IgD-negative memory B cell (primary cell): ENCODE results near the gene PBX1. TPM values are rescaled to one million over a fixed set of nuclear protein-coding genes. Genes with fewer than 3 reads are reported as not detected.

Source experiments
- H3K27ac Mint-ChIP-seq, 3 donors: one replicate each; pipeline ENCODE4 v1.8.0; 2020 to 2022; ENCODE audit warnings: mild to moderate bottlenecking in 3 of 3, mixed read lengths in 3 of 3, moderate library complexity in 1 of 3
- H3K27me3 Mint-ChIP-seq: one replicate; pipeline ENCODE4 v1.8.0; 2021; ENCODE audit warnings: mixed read lengths
- H3K36me3 Mint-ChIP-seq: one replicate; pipeline ENCODE4 v1.8.0; 2020; ENCODE audit warnings: mild to moderate bottlenecking, mixed read lengths
- H3K4me1 Mint-ChIP-seq, 3 donors: one replicate each; pipeline ENCODE4 v1.8.0; 2020 to 2022; ENCODE audit warnings: mixed read lengths in 3 of 3, mild to moderate bottlenecking in 1 of 3
- H3K4me3 Mint-ChIP-seq, 4 donors: one replicate each; pipeline ENCODE4 v1.8.0; 2020 to 2022; ENCODE audit warnings: mild to moderate bottlenecking in 4 of 4, mixed read lengths in 4 of 4, moderate library complexity in 3 of 4
- H3K9me3 Mint-ChIP-seq, 3 donors: one replicate each; pipeline ENCODE4 v1.8.0; 2020 to 2021; ENCODE audit warnings: mixed read lengths in 3 of 3, mild to moderate bottlenecking in 1 of 3
- polyA plus RNA-seq: library from polyadenylated mRNA; unstranded; fragments of 300-500 nt; fragmentation: Illumina TruSeq; gene quantifications from one replicate; pipeline ENCODE4 v1.2.3, GENCODE V29; 2021

The PBX1 gene
- polyA plus RNA-seq, 1 donor from 2014 or later: 0.34 TPM

DNA sequence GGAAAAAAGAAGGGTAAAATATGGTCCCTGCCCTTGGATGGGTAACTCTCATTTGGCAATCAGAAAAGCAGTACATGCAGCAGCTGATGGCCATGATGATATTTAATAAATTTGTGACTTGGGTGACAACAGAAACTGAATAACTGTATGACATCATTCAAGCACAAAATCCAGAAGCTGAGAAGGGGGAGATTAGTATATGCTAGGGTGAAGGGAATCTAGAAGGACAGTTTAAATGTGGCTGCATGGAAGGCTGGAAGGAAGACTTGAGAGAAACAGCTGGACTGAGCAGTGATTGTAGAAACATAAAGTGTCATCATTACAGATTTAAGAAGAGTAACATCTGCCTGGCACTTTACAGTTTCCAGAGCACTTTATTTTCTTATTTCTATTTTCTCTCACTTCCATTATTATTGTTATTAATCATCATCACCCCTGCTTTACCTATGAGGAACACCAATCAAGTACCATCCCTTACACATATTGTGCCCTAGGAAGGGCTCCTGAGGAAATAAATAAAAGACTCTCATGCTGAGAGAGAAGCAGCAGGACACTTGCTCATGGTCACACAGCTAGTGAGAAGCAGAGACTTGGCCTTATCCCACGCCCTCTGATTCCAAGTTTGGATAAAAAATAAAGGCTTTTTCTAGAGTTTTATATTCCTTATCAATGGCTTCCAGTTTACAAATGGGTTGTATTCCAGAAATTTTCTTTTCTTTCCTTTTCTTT is 207.2 kb downstream of the PBX1 start:
- no peaks in the 10 kb centered on the region for H3K4me1 Mint-ChIP-seq
- no peaks in the 10 kb centered on the region for H3K36me3 Mint-ChIP-seq
- peaks cover 5% of the 10 kb centered on the region for H3K27me3 Mint-ChIP-seq
- no peak overlapping the region for H3K27ac Mint-ChIP-seq
- peaks cover 0 to 3% (median 0%) of the 10 kb centered on the region in 3 donors for H3K9me3 Mint-ChIP-seq
- no peak overlapping the region for H3K4me3 Mint-ChIP-seq

GRCh38 chr1:164767752-164768402 is 208.9 kb downstream of the PBX1 start:
- no peaks in the 10 kb centered on the region for H3K4me1 Mint-ChIP-seq
- no peaks in the 10 kb centered on the region for H3K9me3 Mint-ChIP-seq
- H3K27ac Mint-ChIP-seq: peak overlapping the region in 1 of 3 donors; percentile 27
- H3K4me3 Mint-ChIP-seq: no peak overlapping the region
- H3K36me3 Mint-ChIP-seq: no peaks in the 10 kb centered on the region
- peaks cover 5% of the 10 kb centered on the region for H3K27me3 Mint-ChIP-seq

DNA sequence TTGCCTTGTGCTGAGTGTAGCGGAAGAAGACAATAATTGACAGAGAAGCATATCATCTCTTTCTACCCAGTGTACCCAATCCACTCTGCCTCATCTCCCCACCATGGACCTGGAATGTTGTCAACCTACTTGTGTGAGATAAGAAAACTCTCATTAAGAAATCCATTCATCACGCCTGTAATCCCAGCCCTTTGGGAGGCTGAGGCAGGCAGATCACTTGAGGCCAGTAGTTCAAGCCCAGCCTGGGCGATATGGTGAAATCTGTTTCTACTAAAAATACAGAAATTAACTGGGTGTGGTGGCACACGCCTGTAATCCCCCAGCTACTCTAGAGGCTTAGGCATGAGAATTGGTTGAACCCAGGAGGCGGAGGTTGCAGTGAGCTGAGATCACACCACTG is 209.6 kb downstream of the PBX1 start:
- H3K36me3 Mint-ChIP-seq: no peaks in the 10 kb centered on the region
- peak overlapping the region in 1 of 4 donors; percentile 54 for H3K4me3 Mint-ChIP-seq
- H3K27me3 Mint-ChIP-seq: peaks cover 5% of the 10 kb centered on the region
- peak overlapping the region in 1 of 3 donors; percentile 27 for H3K27ac Mint-ChIP-seq
- H3K4me1 Mint-ChIP-seq: no peaks in the 10 kb centered on the region
- H3K9me3 Mint-ChIP-seq: no peaks in the 10 kb centered on the region

DNA sequence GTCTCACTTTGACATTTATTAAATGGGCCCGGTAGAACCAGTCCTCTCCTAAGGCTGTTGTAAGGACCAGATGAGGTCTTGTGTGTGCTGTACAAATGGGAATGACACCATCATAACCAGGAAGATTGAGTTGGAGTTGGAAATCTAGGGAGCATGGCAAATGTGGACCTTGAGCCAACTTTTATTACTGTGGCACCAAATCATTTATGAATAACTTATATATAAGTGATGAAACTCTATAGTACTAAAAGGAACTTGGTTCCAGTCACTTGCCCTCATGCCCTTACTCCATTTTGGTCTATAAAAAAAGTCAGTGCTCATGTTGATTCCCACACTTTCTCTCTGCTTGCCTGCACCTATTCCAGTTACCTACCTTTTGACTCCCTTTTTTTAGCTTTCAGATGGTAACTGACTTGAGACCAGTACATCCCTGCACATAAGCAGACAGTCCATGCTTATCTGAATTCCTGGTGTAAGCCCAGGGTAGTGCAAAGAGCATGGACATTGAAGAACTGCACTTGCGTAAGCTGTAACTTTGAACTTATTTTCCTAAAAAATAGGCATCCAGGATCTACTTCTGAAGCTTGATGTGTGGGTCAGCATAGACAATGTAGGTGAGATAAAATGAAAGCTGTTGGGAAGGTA is 210.6 kb downstream of the PBX1 start:
- no peaks in the 10 kb centered on the region for H3K36me3 Mint-ChIP-seq
- no peaks in the 10 kb centered on the region for H3K4me1 Mint-ChIP-seq
- H3K27me3 Mint-ChIP-seq: peaks cover 5% of the 10 kb centered on the region
- no peak overlapping the region for H3K27ac Mint-ChIP-seq
- no peak overlapping the region for H3K4me3 Mint-ChIP-seq
- no peaks in the 10 kb centered on the region for H3K9me3 Mint-ChIP-seq

DNA sequence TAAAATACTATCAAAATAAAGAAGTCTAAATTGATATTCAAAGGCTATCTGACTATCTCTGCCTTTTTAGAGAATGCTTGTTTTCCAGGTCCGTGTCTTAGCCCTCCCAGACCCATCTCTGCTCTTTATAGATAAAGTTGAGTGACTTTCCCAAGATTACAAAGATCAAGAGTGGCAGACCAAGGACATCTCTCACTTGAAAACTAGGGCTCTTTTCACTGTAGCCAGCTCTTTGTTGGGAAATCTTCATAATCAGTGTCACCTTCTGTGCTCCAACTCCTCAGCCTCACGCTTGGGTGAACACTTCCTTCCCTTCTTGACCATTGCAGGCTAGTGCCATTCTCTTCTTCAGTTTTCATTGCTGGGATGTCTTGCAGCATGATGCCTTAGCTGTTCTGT is 211.1 kb downstream of the PBX1 start:
- H3K9me3 Mint-ChIP-seq: no peaks in the 10 kb centered on the region
- H3K36me3 Mint-ChIP-seq: no peaks in the 10 kb centered on the region
- H3K4me1 Mint-ChIP-seq: peaks cover 0 to 2% (median 0%) of the 10 kb centered on the region in 3 donors

DNA sequence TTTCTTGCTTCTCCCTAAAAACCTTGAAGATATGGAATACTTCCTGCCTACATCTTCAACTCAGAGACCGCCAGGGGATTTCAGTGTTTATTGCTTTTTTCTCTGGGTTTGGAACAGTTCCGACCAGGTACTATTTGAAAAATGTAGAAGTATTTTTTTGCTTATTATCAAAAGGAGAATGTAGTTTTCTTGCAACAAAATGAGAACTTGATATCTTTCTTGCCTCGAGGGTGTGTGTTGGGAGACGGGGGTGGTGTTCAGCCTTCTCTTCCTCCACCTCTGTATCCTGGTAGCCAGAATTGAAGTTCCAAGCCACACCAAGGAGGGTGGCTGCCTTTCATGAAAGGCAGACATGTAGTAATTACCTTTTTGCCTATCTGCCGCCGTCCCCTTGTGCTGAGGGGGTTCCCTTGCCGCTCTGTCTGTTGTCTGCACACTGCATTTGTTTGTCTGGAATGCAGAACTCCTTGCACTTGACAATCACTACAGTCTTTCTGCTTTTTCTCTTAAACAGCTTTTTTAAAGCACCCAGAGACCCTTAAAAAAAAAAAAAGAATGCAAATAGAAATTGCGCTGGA is 212.1 kb downstream of the PBX1 start:
- Mint-ChIP-seq H3K27ac (no peak overlapping the region), H3K36me3 (no peaks in the 10 kb centered on the region), H3K4me3 (no peak overlapping the region), H3K27me3 (no peaks in the 10 kb centered on the region), H3K4me1 (peaks cover 0 to 2% (median 0%) of the 10 kb centered on the region in 3 donors), H3K9me3 (no peaks in the 10 kb centered on the region)

More for the DNA sequence above, 211.1 kb downstream of the PBX1 start:
- Mint-ChIP-seq H3K4me3 (no peak overlapping the region), H3K27ac (no peak overlapping the region), H3K27me3 (peaks cover 2% of the 10 kb centered on the region)

DNA sequence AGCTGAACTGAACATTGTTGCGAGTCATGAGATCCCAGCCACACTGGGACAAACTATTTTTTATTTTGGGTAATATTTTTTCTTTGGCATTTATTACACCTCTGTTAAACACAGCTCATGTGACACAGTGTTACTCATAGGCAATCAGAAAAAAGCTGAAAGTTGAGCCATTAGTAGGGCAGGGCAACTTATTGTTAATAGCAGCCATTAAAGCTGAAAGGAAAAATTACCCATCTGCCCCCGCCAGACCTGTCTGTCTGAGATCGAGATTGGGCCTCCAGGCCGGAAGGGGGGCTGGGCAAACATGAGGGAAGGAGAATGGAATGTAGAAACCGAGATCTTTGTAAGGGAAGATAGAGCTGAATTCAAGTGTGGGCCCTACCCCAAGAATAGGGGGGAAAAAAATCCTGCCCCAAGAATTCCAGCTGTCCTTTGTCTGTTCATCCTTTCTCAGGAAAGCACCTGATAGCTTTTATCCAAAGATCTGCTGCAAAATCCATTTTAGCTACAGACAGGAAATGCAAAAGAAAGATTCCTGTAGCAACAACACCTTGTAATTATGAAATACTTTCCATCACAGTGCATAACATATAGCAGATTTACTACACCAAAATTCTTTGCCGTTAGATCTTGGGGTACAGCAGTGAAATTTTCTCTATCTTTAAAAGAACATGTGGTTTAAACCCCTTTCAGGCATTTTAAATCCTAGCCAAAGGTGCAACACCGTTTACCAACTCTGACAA is 212.8 kb downstream of the PBX1 start:
- Mint-ChIP-seq H3K4me1 (peaks cover 0 to 2% (median 0%) of the 10 kb centered on the region in 3 donors), H3K27ac (no peak overlapping the region), H3K27me3 (no peaks in the 10 kb centered on the region), H3K36me3 (no peaks in the 10 kb centered on the region), H3K4me3 (no peak overlapping the region), H3K9me3 (no peaks in the 10 kb centered on the region)

DNA sequence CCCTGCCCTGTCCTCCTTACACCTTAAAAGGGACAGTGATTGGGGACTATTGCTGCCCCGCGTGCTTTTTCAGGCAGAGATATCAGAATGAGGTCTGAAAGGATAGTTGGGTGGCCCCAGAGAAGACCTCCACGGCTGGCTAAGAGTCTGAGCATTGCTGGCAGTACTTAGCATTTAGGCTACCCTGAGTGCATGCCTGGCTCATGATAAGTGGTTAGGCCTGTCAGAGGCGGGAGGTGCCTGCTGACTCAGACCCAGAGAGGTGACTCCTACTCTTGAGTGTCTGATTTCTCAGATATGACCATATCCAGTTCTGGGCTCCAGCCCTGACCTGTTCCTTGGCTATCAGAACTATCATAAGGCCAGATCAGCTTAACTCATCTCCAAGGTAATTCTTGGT is 213.7 kb downstream of the PBX1 start:
- Mint-ChIP-seq H3K27ac (no peak overlapping the region), H3K36me3 (no peaks in the 10 kb centered on the region), H3K27me3 (no peaks in the 10 kb centered on the region), H3K4me3 (no peak overlapping the region), H3K4me1 (peaks cover 0 to 2% (median 0%) of the 10 kb centered on the region in 3 donors), H3K9me3 (no peaks in the 10 kb centered on the region)

DNA sequence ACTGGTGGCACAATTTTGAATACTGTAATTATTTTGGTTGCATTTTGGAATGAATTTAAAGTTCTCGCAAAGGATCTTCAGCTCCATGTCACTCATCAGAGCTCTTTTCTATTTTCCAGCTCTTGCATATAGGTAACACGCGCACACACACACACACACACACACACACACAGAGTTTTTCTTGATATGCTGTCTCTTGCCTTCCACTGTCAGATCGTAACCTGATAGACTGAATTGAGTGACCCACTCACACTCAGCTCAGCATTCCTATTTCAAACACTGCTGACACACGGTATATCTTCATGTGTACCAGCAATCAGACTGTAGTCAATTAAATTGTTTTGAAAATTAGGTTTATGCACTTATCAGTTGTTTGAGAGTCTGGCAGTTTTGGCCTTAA is 214.1 kb downstream of the PBX1 start:
- Mint-ChIP-seq H3K4me3 (no peak overlapping the region), H3K9me3 (no peaks in the 10 kb centered on the region), H3K36me3 (no peaks in the 10 kb centered on the region), H3K4me1 (peaks cover 0 to 2% (median 0%) of the 10 kb centered on the region in 3 donors), H3K27me3 (no peaks in the 10 kb centered on the region), H3K27ac (no peak overlapping the region)

DNA sequence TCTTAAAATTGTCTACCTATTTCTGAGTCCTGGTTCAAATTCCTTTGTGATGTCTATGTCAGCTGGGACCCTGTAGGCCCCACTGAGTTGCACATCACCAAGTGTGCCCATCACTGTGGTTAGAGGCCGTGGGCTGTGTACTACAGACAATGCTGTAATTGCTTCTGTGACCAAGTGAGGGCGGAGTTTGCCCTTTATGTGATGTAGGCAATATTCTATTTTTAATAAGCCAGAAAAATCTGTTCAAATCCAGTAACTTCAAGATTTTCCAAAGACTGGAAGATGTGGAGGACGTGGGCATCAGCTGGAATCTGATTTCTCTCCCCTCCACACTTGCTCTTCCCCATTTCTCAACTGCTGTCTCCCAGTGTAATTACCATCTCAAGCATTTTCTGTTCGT is 215.4 kb downstream of the PBX1 start:
- H3K4me3 Mint-ChIP-seq: no peak overlapping the region
- no peaks in the 10 kb centered on the region for H3K9me3 Mint-ChIP-seq
- H3K4me1 Mint-ChIP-seq: peaks cover 0 to 2% (median 0%) of the 10 kb centered on the region in 3 donors
- H3K36me3 Mint-ChIP-seq: no peaks in the 10 kb centered on the region
- H3K27me3 Mint-ChIP-seq: no peaks in the 10 kb centered on the region
- no peak overlapping the region for H3K27ac Mint-ChIP-seq

- Mint-ChIP-seq H3K9me3 (no peaks in the 10 kb centered on the region), H3K4me1 (peaks cover 0 to 2% (median 0%) of the 10 kb centered on the region in 3 donors), H3K27ac (no peak overlapping the region), H3K36me3 (no peaks in the 10 kb centered on the region), H3K27me3 (no peaks in the 10 kb centered on the region), H3K4me3 (peak overlapping the region in 1 of 4 donors; percentile 19)
Observed at GRCh38 chr1:164774819-164775654, 216.1 kb downstream of the PBX1 start.

GRCh38 chr1:164777518-164777917 is 218.5 kb downstream of the PBX1 start:
- H3K9me3 Mint-ChIP-seq: no peaks in the 10 kb centered on the region
- peaks cover 0 to 2% (median 0%) of the 10 kb centered on the region in 3 donors for H3K4me1 Mint-ChIP-seq

DNA sequence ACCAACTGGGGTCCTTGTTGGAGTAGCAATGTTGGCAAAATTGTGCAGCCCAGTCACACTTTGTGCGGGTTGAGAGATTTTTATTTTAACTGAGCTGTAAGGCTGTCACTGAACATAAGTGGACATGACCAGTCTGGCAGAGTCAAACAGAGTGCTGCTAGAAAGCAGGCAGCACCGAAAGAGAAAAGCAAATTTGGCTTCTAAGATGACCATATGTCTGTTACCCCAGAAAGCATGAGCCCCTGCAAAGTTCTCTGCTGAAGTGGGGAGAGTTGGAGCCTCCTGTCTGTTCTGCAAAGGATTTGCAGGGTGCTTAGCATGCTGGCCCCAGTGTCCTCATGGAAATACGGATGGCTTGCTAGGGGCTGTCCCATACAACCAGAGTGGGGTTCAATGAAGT is 220.4 kb downstream of the PBX1 start:
- Mint-ChIP-seq H3K9me3 (no peaks in the 10 kb centered on the region), H3K27ac (no peak overlapping the region), H3K27me3 (no peaks in the 10 kb centered on the region), H3K36me3 (no peaks in the 10 kb centered on the region), H3K4me3 (no peak overlapping the region), H3K4me1 (peaks cover 0 to 2% (median 0%) of the 10 kb centered on the region in 3 donors)

More at GRCh38 chr1:164777518-164777917, 218.5 kb downstream of the PBX1 start:
- H3K27me3 Mint-ChIP-seq: no peaks in the 10 kb centered on the region
- no peak overlapping the region for H3K27ac Mint-ChIP-seq
- no peaks in the 10 kb centered on the region for H3K36me3 Mint-ChIP-seq
- H3K4me3 Mint-ChIP-seq: no peak overlapping the region
